Kasumi-1 (cell line): ENCODE results near the gene PTPN23.
"Not testable (repeated sequence)": the region's sequence is repeated elsewhere in the genome, so short reads cannot be mapped to it uniquely, and the experiment has no call there.

Source experiments
- DNase-seq, 2 experiments: peaks; one replicate each; lab custom pipeline; 2025; lab: John Stamatoyannopoulos, UW

The PTPN23 gene

GRCh38 chr3:47452453-47453215 is 71.8 kb downstream of the PTPN23 start:
- no peak for DNase-seq

GRCh38 chr3:47455806-47456452 is 75.1 kb downstream of the PTPN23 start:
- DNase-seq, result no peak

- no peak for DNase-seq
These were observed 76.2 kb downstream of the PTPN23 start for GRCh38 chr3:47456984-47457383.

- not testable (repeated sequence) for DNase-seq
These were observed 78.8 kb downstream of the PTPN23 start for GRCh38 chr3:47459534-47460085.
